PC-9 (cell line): ENCODE data around the gene SDK1. TPM values are rescaled to one million over a fixed set of nuclear protein-coding genes. Genes with fewer than 3 reads are reported as not detected.

ENCODE experiments used
- BruUV-seq: library from RNA; stranded (reverse); fragments of 400-500 nt; replicated peaks from 2 replicates; lab custom pipeline; 2021; lab: Mats Ljungman, UMichigan
- CTCF ChIA-PET: fragments of 300-600 bp; sonication (Branson Sonifier 250); formaldehyde crosslinking; loops from one replicate; lab custom pipeline; 2022; ENCODE audit warnings: antibody characterized with exemption; lab: Charles Lee
- POLR2A ChIA-PET: fragments of 300-600 bp; sonication (Branson Sonifier 250); formaldehyde crosslinking; loops from one replicate; lab custom pipeline; 2022; ENCODE audit warnings: antibody characterized with exemption; ENCODE audit not compliant: unreplicated experiment; lab: Charles Lee
- DNase-seq, 2 experiments: peaks; one replicate each; pipeline versions ENCODE4 v3.0.0 to v3.0.0-alpha.2; 2015 to 2022; ENCODE audit warnings: mixed read lengths in 1 of 2
- H2AFZ ChIP-seq: fragments of 200-600 bp; sonication (generic); 2 replicates; pipeline ENCODE4 v1.8.1; 2017; ENCODE audit warnings: antibody characterized with exemption
- H3F3A ChIP-seq: fragments of 200-600 bp; sonication (generic); 2 replicates; pipeline ENCODE4 v1.8.1; 2017; ENCODE audit warnings: antibody characterized with exemption, mild to moderate bottlenecking, low read depth; ENCODE audit not compliant: insufficient read depth
- H3K27ac ChIP-seq: fragments of 200-600 bp; sonication (generic); 2 replicates; pipeline ENCODE4 v1.6.1; 2016; ENCODE audit warnings: mixed run types
- H3K27me3 ChIP-seq: fragments of 200-600 bp; sonication (generic); 2 replicates; pipeline ENCODE4 v1.6.1; 2016; ENCODE audit warnings: low read depth, mixed run types; ENCODE audit not compliant: insufficient read depth
- H3K36me3 ChIP-seq: fragments of 200-600 bp; sonication (generic); 2 replicates; pipeline ENCODE4 v1.6.1; 2016; ENCODE audit warnings: low read depth, mixed run types
- H3K4me1 ChIP-seq: fragments of 200-600 bp; sonication (generic); replicated peaks from 2 replicates; pipeline ENCODE4 v1.6.1; 2016; ENCODE audit warnings: mixed run types; ENCODE audit not compliant: insufficient read depth
- H3K4me2 ChIP-seq: fragments of 200-600 bp; sonication (generic); 2 replicates; pipeline ENCODE4 v1.6.1; 2017; ENCODE audit warnings: mixed run types
- H3K4me3 ChIP-seq: fragments of 200-600 bp; sonication (generic); 2 replicates; pipeline ENCODE4 v1.6.1; 2016; ENCODE audit warnings: mixed run types
- H3K79me2 ChIP-seq: fragments of 200-600 bp; sonication (generic); 2 replicates; pipeline ENCODE4 v1.6.1; 2017; ENCODE audit warnings: low read depth, mixed run types
- H3K9me2 ChIP-seq: fragments of 200-600 bp; sonication (generic); 2 replicates; pipeline ENCODE4 v1.8.1; 2017; ENCODE audit warnings: mild to moderate bottlenecking; ENCODE audit not compliant: insufficient read depth
- H3K9me3 ChIP-seq: fragments of 200-600 bp; sonication (generic); 2 replicates; pipeline ENCODE4 v1.8.1; 2016; ENCODE audit warnings: low read depth; ENCODE audit not compliant: insufficient read depth
- H4K20me1 ChIP-seq: fragments of 200-600 bp; sonication (generic); 2 replicates; pipeline ENCODE4 v1.8.1; 2017; ENCODE audit not compliant: insufficient read depth
- CTCF ChIP-seq: fragments of 200-600 bp; sonication (generic); conservative IDR thresholded peaks from 2 replicates; pipeline ENCODE4 v1.6.1; 2017; ENCODE audit warnings: mixed run types, antibody characterized with exemption, mild to moderate bottlenecking, moderate library complexity
- EZH2 ChIP-seq: fragments of 200-600 bp; sonication (generic); IDR thresholded peaks from 2 replicates; pipeline ENCODE4 v1.8.0; 2017; ENCODE audit warnings: antibody characterized with exemption, low read depth
- intact Hi-C: fragments of 100-400 bp; cut with micrococcal nuclease; formaldehyde crosslinking; loops from one replicate; pipeline ENCODE4 v1.10.0; 2022; ENCODE audit not compliant: unreplicated experiment
- total RNA-seq: library from RNA; stranded (reverse); gene quantifications from 2 replicates; pipeline ENCODE4 v1.2.3, GENCODE V29; 2021

SDK1 gene
- total RNA-seq, 1 experiment from 2014 or later = not detected

- intact Hi-C loops = no loop called here
- 0 out of 2 replicates have a peak, but pooled peaks cover 3% of the 10 kb centered on the region for H3K27me3 ChIP-seq
- no peak overlapping the region for H3K4me3 ChIP-seq
- no peaks in the 10 kb centered on the region for H3K4me1 ChIP-seq
- DNase-seq = no peak
- no peaks in the 10 kb centered on the region for H3K79me2 ChIP-seq
- CTCF ChIA-PET = no interaction called here
- no TSS peak for BruUV-seq
- no peak for TF ChIP-seq EZH2
- no peak for TF ChIP-seq CTCF
- H3K9me3 ChIP-seq = no peaks in the 10 kb centered on the region
- no peaks in the 10 kb centered on the region for H3K9me2 ChIP-seq
- POLR2A ChIA-PET = interaction anchor here (0.6 kb wide), 1 partner anchor 36 kb away, joined by 3 read pairs; no protein-coding TSS in a partner anchor
- H3F3A ChIP-seq = no peaks in the 10 kb centered on the region
- H2AFZ ChIP-seq = no peak overlapping the region
- no peak overlapping the region for H3K4me2 ChIP-seq
- H3K27ac ChIP-seq = no peak overlapping the region
- H4K20me1 ChIP-seq = no peaks in the 10 kb centered on the region
- H3K36me3 ChIP-seq = no peaks in the 10 kb centered on the region
Measured at GRCh38 chr7:3427957-3428356, 126.9 kb downstream of the SDK1 start.

GRCh38 chr7:3429981-3430380, 128.9 kb downstream of the SDK1 start:
- Histone ChIP-seq H3K27ac (no peak overlapping the region), H3K27me3 (0 out of 2 replicates have a peak, but pooled peaks cover 3% of the 10 kb centered on the region), H3K4me1 (no peaks in the 10 kb centered on the region), H4K20me1 (no peaks in the 10 kb centered on the region), H2AFZ (no peak overlapping the region), H3K9me3 (no peaks in the 10 kb centered on the region), H3K36me3 (no peaks in the 10 kb centered on the region), H3K79me2 (no peaks in the 10 kb centered on the region), H3F3A (no peaks in the 10 kb centered on the region), H3K9me2 (no peaks in the 10 kb centered on the region; the same call in 1 of the 2 replicates), H3K4me3 (no peak overlapping the region), H3K4me2 (no peak overlapping the region)
- TF ChIP-seq EZH2 (no peak), CTCF (no peak)
- ChIA-PET CTCF (no interaction called here), POLR2A (no interaction called here)
- BruUV-seq = no TSS peak
- DNase-seq = no peak
- intact Hi-C loops = no loop called here

GRCh38 chr7:3430588-3430987, 129.5 kb downstream of the SDK1 start:
- H3K36me3 ChIP-seq = no peaks in the 10 kb centered on the region
- no peaks in the 10 kb centered on the region for H3K9me3 ChIP-seq
- no peak overlapping the region for H3K27ac ChIP-seq
- ChIA-PET POLR2A (no interaction called here), CTCF (no interaction called here)
- H2AFZ ChIP-seq = no peak overlapping the region
- H3K4me3 ChIP-seq = no peak overlapping the region
- no peaks in the 10 kb centered on the region for H3K4me1 ChIP-seq
- no peaks in the 10 kb centered on the region for H4K20me1 ChIP-seq
- intact Hi-C loops = no loop called here
- no peak overlapping the region for H3K4me2 ChIP-seq
- H3F3A ChIP-seq = no peaks in the 10 kb centered on the region
- BruUV-seq = no TSS peak
- no peaks in the 10 kb centered on the region for H3K79me2 ChIP-seq
- DNase-seq = no peak
- TF ChIP-seq EZH2 (no peak), CTCF (no peak)
- H3K9me2 ChIP-seq = no peaks in the 10 kb centered on the region; the same call in 1 of the 2 replicates
- H3K27me3 ChIP-seq = 0 out of 2 replicates have a peak, but pooled peaks cover 3% of the 10 kb centered on the region
